Right lobe of liver (tissue), 6 donors: ENCODE results near the gene PSMC5. TPM values are rescaled to one million over a fixed set of nuclear protein-coding genes. Genes with fewer than 3 reads are reported as not detected.
"Not testable (repeated sequence)": the region's sequence is repeated elsewhere in the genome, so short reads cannot be mapped to it uniquely, and the experiment has no call there.

Experiments
- ATAC-seq, 4 donors: fragments of 200-7000 bp; cut with Tn5 transposase; one replicate each; pipeline ENCODE4 v1.9.1; 2020; ENCODE audit warnings: mild to moderate bottlenecking in 4 of 4, moderate library complexity in 4 of 4
- DNase-seq, 3 donors: peaks; one replicate each; pipeline ENCODE4 v3.0.0-alpha.2; 2020
- H3K27ac ChIP-seq, 3 donors: fragments of 200-600 bp; one replicate each; pipeline ENCODE4 v1.8.0; 2022
- H3K27me3 ChIP-seq, 2 donors: fragments of 200-600 bp; one replicate each; pipeline ENCODE4 v1.8.0; 2022
- H3K36me3 ChIP-seq, 4 donors: fragments of 200-600 bp; sonication (generic) in 1 of 4; one replicate each; pipeline versions ENCODE4 v1.5.1 to v1.8.0; 2017 to 2022; ENCODE audit warnings: control low read depth in 1 of 4
- H3K4me1 ChIP-seq, 4 donors: fragments of 200-600 bp; sonication (generic) in 1 of 4; one replicate each; pipeline versions ENCODE4 v1.5.1 to v1.8.0; 2017 to 2022; ENCODE audit warnings: control low read depth in 1 of 4
- H3K4me3 ChIP-seq, 3 donors: fragments of 200-600 bp; one replicate each; pipeline ENCODE4 v1.8.0; 2022
- H3K9me3 ChIP-seq, 4 donors: fragments of 200-600 bp; sonication (generic) in 1 of 4; one replicate each; pipeline versions ENCODE4 v1.5.1 to v1.8.0; 2017 to 2022; ENCODE audit warnings: control low read depth in 1 of 4
- CTCF ChIP-seq, 4 donors: fragments of 200-600 bp in 3 of 4; fragments of 450-650 bp in 1 of 4; IDR thresholded peaks; one replicate each; pipeline versions ENCODE4 v1.5.1 to v1.8.0; 2016 to 2022; ENCODE audit warnings: antibody characterized with exemption in 4 of 4, mild to moderate bottlenecking in 2 of 4
- POLR2A ChIP-seq: fragments of 450-650 bp; IDR thresholded peaks from one replicate; pipeline ENCODE4 v1.6.1; 2017; ENCODE audit warnings: antibody characterized with exemption, mild to moderate bottlenecking
- WGBS: methylation state at CpG from one replicate; pipeline ENCODE4 v1.1.6; 2018; ENCODE audit warnings: low coverage, low lambda C conversion rate; ENCODE audit not compliant: insufficient coverage; ENCODE audit errors: missing lambda C conversion rate; 5-methylcytosine and 5-hydroxymethylcytosine counted together
- intact Hi-C, 2 donors: fragments of 100-400 bp; cut with DNase I; formaldehyde crosslinking; loops; one replicate each; pipeline versions ENCODE4 v1.11.2 to v1.14.1; 2022
- total RNA-seq, 6 experiments: library from RNA; depleted of rRNA in 2 of 6; stranded (reverse); fragments of >200 nt in 2 of 6; fragmentation: NEBNext Ultra II Directional in 3 of 6; extraction: Animal tissue kit (Norgen Biotek cat#: 25700) in 3 of 6; gene quantifications; one replicate each; pipeline versions ENCODE4 v1.1.0 to v1.2.4, GENCODE V29; 2016 to 2023
- donor health status: DM: no; HTN: yes; CAD: no.
- donor health status: DM: no; HTN: no; CAD: no.
- donor health status: DM: no; HTN: no; CAD: no.
- donor health status: DM: no; HTN: yes; CAD: no.
- donor health status: DM: no; HTN: yes; CAD: no.

The PSMC5 gene
- total RNA-seq, 6 experiments from 2014 or later: 52.7 to 70.9 (median 66.5) TPM

GRCh38 chr17:63792055-63792729 is 35.0 kb upstream of the PSMC5 start:
- H3K27ac ChIP-seq: no peak overlapping the region
- H3K27me3 ChIP-seq: no peaks in the 10 kb centered on the region
- peaks cover 10 to 98% (median 38%) of the 10 kb centered on the region in 4 donors for H3K36me3 ChIP-seq
- H3K4me3 ChIP-seq: no peak overlapping the region
- intact Hi-C loops: no loop called here
- no peak for TF ChIP-seq POLR2A
- no peak for TF ChIP-seq CTCF (IDR thresholded peaks at IDR 0.05)
- H3K9me3 ChIP-seq: no peaks in the 10 kb centered on the region
- H3K4me1 ChIP-seq: no peaks in the 10 kb centered on the region
- 90% methylated on average over 3 of the region's 3 CpGs for WGBS
- DNase-seq (no peak), ATAC-seq (no peak)

GRCh38 chr17:63796375-63796774 is 30.9 kb upstream of the PSMC5 start:
- H3K27me3 ChIP-seq, H3K4me1 ChIP-seq, H3K4me3 ChIP-seq, H3K27ac ChIP-seq, DNase-seq, intact Hi-C loops, ATAC-seq, H3K9me3 ChIP-seq: not testable (repeated sequence)
- WGBS: 98% methylated on average over 9 of the region's 10 CpGs
- H3K36me3 ChIP-seq: peaks cover 12 to 99% (median 45%) of the 10 kb centered on the region in 4 donors

GRCh38 chr17:63798572-63799106 is 28.6 kb upstream of the PSMC5 start:
- no peak for DNase-seq
- no peaks in the 10 kb centered on the region for H3K27me3 ChIP-seq
- no peak overlapping the region for H3K27ac ChIP-seq
- H3K4me3 ChIP-seq: no peak overlapping the region
- intact Hi-C loops: no loop called here
- 96% methylated on average over 3 of the region's 3 CpGs for WGBS
- TF ChIP-seq POLR2A (no peak), CTCF (IDR thresholded peaks at IDR 0.05) (no peak)
- no peaks in the 10 kb centered on the region for H3K9me3 ChIP-seq
- no peaks in the 10 kb centered on the region for H3K4me1 ChIP-seq
- ATAC-seq: no peak
- peaks cover 8 to 94% (median 46%) of the 10 kb centered on the region in 4 donors for H3K36me3 ChIP-seq

- Histone ChIP-seq H3K36me3 (peaks cover 0 to 94% (median 43%) of the 10 kb centered on the region in 4 donors), H3K27ac (no peak overlapping the region), H3K27me3 (no peaks in the 10 kb centered on the region), H3K4me1 (no peaks in the 10 kb centered on the region), H3K4me3 (no peak overlapping the region), H3K9me3 (no peaks in the 10 kb centered on the region)
- TF ChIP-seq CTCF (IDR thresholded peaks at IDR 0.05): no peak
- TF ChIP-seq POLR2A: no peak
- ATAC-seq (no peak), DNase-seq (no peak)
- intact Hi-C loops: no loop called here
- 83% methylated on average over 1 of the region's 1 CpG for WGBS
Observed at GRCh38 chr17:63800783-63801182, 26.4 kb upstream of the PSMC5 start.

GRCh38 chr17:63804328-63804727 is 22.9 kb upstream of the PSMC5 start:
- DNase-seq: no peak
- intact Hi-C loops: no loop called here
- no peak overlapping the region for H3K27ac ChIP-seq
- H3K27me3 ChIP-seq: no peaks in the 10 kb centered on the region
- H3K36me3 ChIP-seq: peaks cover 11 to 95% (median 47%) of the 10 kb centered on the region in 4 donors
- 90% methylated on average over 1 of the region's 1 CpG for WGBS
- H3K4me3 ChIP-seq: no peak overlapping the region
- no peaks in the 10 kb centered on the region for H3K4me1 ChIP-seq
- ATAC-seq: no peak
- no peaks in the 10 kb centered on the region for H3K9me3 ChIP-seq
- no peak for TF ChIP-seq POLR2A
- no peak for TF ChIP-seq CTCF (IDR thresholded peaks at IDR 0.05)
